Medulla oblongata (tissue), 1 donor: ENCODE measurements around the gene PYGO2.

Experiments used
- DNase-seq: peaks from one replicate; pipeline ENCODE4 v3.0.0-alpha.2; 2015; ENCODE audit errors: extremely low spot score

Gene PYGO2, protein sequence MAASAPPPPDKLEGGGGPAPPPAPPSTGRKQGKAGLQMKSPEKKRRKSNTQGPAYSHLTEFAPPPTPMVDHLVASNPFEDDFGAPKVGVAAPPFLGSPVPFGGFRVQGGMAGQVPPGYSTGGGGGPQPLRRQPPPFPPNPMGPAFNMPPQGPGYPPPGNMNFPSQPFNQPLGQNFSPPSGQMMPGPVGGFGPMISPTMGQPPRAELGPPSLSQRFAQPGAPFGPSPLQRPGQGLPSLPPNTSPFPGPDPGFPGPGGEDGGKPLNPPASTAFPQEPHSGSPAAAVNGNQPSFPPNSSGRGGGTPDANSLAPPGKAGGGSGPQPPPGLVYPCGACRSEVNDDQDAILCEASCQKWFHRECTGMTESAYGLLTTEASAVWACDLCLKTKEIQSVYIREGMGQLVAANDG

DNA sequence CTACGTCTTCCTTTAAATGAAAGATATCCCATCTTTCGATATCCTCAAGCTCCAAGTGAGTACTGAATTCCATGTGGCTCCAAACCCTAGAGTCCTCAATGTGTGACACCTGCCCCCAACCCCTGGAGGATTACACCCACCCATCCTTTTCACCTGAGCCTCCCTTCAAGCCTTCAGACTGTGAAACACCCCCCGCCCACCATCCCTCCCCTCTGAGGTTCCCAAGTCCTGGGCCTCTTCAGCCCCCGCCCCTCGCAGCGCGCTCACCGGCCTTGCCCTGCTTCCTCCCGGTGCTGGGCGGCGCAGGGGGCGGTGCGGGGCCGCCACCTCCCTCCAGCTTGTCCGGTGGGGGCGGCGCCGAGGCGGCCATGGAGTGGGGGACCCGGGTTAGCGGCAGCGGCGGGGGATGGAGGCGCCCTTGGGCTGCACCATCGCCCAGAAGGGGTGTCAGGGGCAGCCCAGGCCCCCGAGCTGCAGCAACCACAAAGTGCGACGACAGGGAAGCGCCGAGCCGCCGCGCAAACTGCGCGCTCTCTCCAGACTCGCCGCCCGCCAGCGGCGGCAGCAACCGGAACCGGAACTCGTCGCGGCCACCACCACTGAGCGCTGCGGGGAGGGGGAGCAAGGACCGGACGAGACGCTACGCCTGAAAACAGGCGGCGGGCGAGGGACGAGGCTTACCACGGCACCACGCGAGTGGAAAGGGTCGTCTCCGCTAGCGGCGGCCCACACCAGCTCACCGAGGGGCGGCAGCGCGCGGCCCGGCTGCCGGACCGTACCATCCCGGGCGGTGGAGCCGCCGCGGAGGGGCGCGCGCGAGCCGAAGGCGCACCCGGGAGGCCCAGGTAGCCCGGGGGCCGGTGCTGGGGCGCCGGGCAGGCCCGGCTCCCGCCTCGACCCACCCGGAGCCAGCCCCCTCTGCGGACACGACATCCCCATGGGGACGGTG is at the start of gene PYGO2:
PYGO2 (minus strand) TSS at position 576 of the 949 bp plus-strand sequence; CDS start at position 370, 206 bp downstream.
- DNase-seq = peak; percentile 79

DNA sequence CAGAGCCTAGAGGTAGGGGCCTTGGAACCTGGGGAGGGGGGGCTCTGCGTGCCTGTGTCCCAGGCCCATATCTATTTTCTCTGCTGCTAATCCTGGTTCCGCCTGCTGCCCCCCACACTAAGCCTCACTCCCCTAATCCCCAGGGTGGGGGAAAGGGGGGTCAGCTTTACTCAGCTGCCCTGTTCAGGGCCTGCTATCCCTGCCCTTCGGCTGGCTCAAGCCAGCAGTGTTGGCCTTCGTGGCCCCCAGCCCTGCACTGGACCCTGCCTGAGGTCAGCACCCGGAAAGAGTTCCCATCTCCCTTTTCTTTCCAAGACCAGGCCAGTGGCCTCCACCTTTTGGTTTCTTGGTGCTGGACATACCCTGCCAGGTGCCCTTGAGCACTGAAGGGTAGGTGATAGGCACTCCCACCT is 49.4 kb upstream of the PYGO2 start:
- no peak for DNase-seq

DNA sequence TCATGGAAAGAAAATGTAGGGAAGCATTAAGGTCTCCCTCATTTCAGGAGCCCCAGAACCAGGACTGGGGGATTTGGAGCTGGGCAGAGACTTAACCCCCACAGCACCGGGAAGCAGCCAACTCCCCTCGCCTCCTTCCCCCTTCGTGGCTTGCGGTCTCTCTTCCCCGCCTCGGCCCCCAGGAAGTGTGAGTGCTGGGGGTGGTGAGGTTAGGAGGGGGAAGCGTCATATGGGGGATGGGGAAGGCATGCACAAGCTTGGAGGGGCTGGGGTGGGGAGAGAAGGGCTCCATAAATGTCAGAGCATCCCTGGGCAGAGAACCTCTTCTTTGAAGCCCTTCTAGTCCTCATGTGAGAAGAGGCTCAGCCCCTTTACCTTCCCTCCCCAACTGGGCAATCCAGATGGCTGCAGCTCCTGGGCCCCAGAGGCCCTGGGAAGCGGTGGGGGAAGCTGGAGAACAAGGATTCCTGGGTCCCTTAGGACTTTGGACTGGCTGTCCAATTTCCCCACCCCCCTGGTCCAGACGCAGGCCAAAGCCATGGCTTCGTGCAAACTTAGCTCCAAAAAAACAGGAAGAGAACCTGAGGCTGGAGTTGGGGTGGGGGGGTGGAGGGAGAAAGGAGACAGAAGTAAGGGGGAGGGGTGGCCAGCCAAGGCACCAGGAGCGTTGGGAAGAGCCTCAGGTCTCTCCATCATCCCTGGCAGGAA is 48.8 kb upstream of the PYGO2 start:
- DNase-seq = no peak

DNA sequence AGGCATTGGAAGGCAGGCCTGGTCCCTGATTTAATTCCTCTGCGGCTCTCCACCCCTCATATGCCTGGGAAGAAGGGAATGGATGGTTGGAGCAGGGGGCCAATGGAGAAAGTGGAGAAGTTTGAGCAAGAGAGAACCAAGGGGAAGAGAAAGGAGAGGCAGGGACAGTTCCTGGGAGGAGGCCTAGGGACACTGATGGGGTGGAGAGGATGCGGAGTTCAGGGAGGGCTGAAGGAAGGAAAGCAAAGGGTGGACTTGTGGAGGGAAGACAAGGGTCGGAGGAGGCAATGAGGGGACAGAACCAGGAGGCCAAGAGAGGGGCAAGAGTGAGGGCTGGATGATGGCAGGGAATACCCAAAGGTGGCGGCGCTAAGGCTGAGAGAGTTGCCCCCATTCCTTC is 48.2 kb upstream of the PYGO2 start:
- no peak for DNase-seq

DNA sequence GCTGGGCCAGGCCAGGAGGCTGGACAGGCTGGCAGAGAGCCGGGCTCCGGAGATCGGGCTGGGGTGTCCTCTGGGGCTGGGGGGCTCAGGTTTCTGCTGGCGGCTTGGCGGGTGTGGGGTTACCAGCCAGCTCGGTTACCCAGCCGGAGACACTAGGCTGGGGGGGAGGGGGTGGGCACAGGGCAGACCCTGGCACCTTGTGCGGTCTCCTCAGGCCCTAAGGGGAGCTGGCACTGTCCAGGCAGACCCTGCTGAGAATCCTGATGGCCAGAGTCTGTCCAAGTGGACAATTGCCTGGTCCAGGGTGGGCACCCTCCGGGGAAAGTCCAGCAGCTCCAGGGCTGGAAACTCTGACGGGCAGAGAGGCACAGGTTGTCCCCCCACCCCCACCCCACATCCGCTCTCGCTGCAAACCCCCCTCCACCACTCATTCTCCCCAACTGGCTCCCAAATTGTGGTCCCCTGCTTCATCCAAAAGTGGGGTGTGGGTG is 47.7 kb upstream of the PYGO2 start:
- no peak for DNase-seq

DNA sequence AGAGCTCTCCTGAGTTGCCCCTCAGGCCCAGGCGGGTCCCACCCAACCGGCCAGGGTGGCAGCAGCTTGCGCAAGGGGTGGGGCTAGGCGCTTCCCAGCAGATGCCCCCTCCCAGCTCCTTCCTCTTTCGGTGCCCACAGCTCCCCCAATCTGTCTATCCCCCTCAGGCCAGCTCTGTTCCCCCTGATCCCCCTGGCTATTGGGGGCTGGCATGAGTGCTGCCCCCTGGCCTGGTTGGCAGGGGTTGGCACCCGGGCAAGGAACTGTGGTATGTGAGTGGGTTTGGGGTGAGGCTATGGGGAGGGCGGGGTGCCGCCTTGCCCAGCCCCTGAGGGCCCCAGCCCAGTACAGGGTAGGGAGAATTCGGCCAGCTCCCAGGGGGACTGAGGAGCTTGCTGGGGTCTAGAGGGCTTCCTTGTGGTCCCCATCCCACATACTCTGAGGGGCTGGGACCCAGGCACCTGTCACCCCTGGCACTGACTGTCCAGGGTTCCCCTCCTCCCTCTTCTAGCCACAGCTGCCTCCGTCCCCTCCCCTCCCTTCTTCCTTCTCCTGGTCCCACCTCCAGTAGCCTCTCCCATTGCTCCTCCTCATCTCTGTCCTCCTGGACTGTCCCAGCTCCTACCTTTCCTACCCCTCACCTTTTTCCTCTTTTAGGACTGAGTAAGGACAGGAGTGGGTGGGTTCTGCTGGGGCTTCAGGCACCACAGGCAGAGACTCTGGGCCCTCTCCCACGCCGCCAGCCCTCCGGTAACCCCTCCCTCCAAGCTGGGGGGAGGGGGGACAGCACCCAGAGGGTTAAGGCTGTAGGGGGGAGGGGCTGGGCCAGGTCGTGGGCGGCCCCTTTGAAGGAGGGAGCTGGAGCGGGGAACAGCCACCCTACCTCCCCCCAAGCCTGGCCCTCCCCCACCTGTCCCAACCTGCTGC is 46.7 kb upstream of the PYGO2 start:
- DNase-seq = no peak

DNA sequence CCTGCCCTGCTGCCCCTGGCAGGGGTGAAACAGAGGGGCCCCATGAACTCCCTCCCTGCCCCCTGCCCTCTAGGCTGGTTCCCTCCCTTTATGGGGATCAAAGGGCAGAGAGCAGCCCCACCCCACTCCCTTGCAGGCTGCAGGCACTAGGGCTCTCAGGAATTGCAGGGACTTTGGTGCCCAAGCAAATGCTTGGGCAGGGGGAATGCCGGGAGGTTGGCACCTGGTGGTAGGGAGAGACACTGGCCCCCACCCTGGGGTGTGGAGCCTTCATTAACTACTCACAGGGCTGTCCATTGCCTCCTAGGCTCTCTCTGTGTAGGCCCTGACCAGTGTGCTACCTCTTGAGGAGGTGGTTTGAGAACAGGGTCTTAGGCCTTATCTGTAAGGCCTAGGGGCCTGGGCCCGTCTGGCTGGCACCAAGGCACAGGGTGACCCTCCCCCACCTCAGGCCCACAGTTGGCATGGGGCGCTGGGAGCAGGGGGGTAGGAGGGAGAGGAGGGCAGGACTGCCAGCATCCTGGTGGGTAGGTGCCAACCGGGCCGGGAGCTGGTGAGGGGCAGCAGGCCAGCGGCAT is 45.8 kb upstream of the PYGO2 start:
- DNase-seq = peak; percentile 65

DNA sequence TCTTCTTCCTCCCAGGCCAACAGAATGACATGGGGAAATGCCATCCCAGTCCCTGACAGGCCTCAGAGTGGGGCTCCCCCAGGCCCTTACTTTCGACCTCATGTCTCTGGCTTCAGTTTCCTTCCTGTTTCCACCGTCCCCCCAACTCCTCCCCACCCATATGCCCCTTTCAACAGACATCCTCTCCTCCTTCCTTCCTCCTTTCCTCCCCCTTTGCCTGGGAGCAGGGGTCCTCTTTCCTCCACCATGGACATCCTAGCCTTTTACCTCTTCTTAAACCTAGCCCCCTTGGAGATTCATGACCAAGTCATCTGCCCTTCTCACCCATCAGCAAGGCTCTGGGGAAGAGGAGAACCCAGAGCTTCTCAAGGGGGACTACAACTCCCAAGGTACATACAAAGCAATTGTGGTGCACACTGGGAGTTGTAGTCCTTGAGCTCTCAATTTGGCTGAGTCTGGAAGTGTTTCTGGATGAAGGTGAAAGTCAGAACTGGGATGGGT is 45.1 kb upstream of the PYGO2 start:
- peak; percentile 77 for DNase-seq

DNA sequence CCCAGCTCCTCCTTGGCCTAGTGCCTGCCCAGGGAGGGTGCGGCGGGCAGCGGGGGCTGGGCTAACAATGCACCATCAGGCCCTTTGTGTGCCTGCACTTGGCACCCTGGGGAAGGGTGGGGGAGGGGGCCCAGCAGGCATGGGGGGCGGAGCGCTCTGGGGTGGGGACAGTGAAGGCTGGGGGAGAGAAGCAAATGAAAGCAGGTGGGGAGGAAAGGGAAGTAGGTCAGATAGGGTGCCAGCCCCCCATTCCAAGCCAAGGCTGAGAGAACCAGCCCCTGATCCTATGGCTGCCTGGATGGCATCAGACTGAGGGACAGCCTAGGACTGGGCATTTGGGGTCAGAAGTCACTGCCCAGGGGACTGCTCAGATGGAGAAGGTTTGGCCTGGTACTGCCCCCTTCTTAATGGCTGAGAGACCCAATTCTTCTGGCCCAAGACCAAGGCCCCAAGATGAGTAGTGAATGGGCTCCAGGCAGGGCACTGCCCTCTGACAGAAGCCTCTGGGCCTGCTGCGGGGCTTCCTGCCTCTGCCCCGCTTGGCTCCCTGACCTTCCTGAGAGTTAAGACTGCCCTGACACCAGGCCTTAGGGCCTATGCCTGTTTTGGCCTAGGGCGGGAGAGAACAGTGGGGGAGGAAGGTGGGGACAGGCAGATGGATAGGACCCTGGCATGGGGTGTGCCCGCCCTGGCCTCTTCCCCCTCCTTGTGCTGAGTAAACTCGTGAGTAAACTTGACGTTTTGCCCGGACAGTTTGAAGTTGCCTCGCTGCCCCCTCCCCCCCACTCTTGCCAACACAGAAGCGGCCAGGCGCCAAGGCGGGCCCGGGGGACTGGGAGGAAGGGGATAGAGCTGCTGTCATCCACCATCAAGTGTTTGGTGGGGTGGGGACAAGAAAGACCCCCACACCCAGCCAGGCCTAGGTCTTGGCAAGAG is 43.8 kb upstream of the PYGO2 start:
- peak; percentile 87 for DNase-seq

DNA sequence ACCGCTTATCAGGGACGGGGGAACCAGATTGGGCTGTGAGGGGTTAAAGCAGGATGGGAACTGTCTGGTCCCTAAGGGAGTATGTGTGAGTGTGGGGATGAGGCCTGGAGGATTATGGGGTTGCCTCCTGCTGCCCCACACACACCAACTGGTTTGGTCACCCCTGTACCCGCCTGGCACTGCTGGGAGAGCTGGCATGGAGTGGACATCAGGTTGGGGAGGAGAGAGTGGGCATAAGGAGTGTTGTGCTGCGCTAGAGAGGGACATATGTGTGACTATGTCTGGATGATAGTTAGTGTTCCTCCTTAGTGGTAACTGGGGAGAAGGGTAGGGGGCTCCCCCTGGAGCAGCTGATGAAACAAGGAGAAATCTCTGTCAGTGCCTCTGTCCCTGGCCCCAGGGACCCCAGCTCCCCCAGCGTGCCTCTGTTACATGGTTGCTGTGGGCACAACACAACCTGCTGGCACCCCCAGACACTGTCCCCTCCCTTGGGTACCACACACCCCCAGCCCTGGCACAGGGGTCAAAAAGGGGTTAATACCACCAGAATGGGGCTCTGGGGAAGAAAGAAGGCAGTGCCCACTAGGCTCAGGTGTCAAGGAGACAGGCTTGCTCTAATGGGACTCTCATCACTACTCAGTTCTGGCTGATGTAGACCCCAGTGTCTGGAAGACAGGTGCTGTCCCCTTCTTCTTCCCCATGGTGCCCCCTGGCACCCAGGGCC is 42.9 kb upstream of the PYGO2 start:
- DNase-seq = no peak

DNA sequence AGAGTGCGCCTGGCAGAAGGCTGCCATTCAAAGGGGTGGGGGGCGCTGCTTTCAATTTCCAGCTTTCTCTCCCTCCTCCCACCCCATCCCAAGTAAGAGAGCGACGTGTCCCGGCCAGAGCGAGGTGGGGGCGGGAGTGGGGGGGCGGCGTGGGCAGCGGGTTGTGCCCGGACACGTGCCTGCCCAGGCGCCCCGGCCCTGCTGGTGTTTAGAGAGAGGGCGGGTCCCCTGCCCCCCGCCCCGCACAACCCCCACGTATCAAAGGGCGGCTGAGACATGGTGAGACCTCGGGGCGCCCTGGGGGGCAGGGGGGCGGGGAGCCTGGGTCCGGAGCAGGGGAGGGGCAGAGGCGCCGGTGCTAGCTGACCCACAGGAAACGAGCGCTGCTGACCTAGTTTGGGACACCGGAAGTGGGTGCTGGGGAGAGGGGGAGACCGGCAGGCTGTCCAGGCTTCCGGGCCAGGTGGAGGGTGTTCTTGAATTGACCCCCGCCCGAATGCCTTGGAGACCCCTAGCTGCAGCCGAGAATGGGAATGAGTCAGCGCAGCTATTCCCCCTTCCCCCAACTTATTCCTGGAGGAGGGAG is 42.3 kb upstream of the PYGO2 start:
- DNase-seq = peak; percentile 71

DNA sequence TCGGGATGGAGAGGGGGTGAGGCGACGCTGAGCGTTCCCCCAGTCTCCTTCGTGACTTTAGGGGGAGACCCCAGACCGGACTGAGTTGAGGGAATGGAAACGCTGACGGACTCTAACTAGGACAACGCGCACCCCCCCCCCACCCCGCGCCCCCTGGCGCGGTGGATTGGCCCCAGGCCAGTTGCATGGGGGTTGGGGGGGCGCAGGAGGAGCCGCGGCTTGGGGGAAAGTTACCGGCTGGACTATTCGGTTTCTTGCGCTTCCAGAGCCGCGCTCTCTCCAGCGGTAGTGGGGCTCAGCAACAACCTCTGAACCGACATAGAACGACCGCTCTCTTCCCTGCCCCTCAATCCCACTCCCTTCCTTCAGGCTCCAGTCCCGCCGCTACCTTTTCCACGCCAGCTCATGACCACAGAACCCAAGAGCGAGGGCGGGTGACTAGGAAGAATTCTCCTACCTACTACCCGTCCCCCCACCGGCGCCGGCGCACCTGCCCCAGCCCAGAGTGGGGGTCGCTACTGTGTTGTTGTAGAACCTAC is 41.7 kb upstream of the PYGO2 start:
- DNase-seq = no peak

DNA sequence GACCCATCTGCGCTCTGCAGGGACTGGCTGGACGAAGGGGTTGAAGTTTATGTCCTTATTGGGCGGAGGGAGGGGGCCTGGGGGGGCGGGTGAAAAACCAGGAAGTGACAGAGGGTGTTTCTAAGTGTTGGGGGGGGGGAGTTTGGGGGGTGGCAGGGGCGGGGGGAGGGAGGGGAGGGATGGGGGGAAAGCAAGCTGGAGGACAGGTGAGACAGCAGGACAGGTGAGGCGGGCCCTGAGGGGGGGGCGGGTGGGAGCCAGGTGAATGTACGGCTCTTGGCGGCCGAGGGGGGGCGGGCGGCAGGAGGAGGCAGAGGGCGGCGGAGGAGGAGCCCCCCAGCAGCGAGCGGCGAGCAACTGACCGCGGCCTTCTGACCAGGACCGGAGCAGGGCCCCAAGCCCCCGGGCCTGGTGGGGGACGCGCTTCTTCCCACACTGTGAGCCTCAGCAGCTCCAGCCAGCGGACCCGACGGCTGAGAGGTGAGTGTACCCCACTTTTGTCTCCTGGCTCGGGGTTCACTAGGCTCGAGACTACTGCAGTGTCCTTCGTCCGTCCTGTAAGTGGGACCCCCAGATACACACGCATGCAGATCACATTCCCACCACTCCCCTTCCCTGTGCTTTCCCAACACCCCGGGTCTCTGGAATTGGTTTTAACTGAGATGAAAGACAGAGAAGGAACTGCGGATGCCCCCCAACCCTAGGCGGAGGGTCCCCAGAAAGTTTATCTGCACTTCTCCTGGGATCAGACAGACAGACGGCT is 41.1 kb upstream of the PYGO2 start, which contains the start of gene ZBTB7B:
ZBTB7B (plus strand) TSS at position 339 of the 763 bp plus-strand sequence. CDS start 11,859 bp downstream, outside the sequence.
- no peak for DNase-seq

DNA sequence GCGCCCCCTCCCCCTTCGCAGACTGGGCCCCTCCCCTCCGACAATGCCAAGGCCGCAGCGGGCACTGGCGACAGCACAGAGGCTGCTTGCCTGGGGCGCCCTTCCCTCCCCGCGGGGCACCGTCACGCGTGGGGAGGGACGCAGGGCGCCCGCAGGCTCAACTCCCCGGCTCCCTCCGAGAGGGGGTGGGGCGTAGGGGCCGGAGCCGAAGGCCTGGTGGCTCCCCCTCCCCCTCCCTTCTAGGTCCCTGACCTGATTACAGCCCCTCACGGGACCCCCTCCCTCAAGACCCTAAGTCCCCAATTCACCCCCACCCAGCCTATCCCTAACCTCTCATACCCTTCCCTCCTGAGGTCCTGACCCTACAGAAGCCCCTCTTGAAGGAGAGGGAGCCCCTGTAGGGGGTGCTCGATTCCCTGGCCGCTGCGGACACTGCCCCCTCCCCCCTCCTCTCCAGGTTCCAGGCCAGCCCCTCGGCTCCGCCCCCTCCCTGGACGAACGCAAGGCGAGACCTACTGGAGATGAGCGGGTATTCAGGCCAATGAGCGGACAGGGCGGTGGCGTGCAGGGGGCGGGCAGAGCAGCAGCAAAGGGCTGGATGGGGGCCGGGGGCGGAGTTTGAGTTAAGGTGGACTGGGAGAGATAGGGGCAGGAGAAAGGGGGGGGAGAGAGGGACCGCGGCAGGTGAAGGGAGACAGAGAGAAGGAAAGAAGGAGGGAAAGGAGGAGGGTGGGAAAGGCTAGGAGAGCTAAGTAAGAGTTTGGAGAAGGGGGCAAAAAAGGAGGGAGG is 40.3 kb upstream of the PYGO2 start:
- DNase-seq = peak; percentile 100

DNA sequence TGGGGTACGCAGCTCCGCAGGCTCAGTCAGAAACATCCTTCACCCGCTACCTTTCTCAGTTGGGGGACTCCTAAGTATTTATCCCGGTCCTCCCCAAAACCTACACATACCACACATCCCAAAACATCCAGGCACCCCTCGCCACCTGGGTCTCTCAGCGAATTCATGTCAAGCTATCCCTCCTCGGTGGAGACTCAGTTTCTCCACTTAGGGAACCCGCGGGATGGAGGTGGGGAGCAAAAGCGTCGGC is 39.8 kb upstream of the PYGO2 start:
- no peak for DNase-seq

DNA sequence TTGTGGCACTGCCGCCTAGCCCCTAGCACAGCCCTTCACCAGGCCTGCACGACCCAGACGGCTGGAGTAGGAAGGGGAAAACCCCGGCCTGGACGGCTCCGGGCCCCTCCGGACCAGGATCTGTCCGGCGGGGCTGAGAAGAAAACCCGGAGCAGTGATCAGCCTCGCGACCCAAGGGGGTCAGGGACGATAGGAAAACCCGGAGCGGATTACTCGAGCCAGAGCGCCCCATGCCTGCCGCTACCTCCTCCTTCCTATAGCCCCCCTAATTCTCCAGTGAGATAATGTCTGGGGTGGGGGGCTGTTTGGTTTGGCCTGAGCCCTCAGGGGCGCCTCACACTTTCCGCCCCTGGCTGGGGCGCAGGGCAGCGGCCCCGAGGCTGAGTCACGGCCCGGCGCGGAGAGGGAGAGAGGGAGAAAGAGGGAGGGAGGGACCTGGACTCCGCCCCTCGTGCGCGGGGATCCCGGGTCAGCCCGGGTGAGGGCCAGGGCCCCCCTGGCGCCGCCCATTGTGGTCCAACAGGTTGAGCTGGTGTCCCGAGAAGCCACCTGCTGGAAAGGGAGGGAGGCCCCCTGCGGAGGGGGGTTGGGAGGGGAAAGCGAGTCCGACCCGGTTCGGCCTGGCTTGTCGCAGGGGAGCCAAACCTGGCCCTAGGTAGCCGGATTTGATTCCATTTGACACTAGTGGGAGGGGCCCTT is 39.3 kb upstream of the PYGO2 start:
- DNase-seq = peak; percentile 90
